Activated CD8-positive, alpha-beta memory T cell treated with anti-CD3 and anti-CD28 coated beads, Interleukin-2, amount 10 ng/mL, durations not matched to agents 7 days and 5 days (primary cell): ENCODE data around the gene OXCT2. TPM values are rescaled to one million over a fixed set of nuclear protein-coding genes. Genes with fewer than 3 reads are reported as not detected.
"Not testable (repeated sequence)": the region's sequence is repeated elsewhere in the genome, so short reads cannot be mapped to it uniquely, and the experiment has no call there.

Experiments used
- ATAC-seq: fragments of 150-1000 bp; cut with Tn5 transposase; one replicate; pipeline ENCODE4 v1.10.0; 2021; ENCODE audit warnings: moderate library complexity
- CTCF ChIA-PET: fragments of 350-600 bp; sonication (Branson Sonifier 250); formaldehyde crosslinking; loops from one replicate; lab custom pipeline; 2021; ENCODE audit warnings: antibody characterized with exemption; lab: Charles Lee
- DNase-seq: peaks from one replicate; pipeline ENCODE4 v3.0.0-alpha.2; 2020
- H3K27ac Mint-ChIP-seq: one replicate; pipeline ENCODE4 v1.8.0; 2021; ENCODE audit warnings: mild to moderate bottlenecking, mixed read lengths
- H3K27me3 Mint-ChIP-seq: one replicate; pipeline ENCODE4 v1.8.0; 2021; ENCODE audit warnings: mixed read lengths
- H3K36me3 Mint-ChIP-seq: one replicate; pipeline ENCODE4 v1.8.0; 2021; ENCODE audit warnings: mild to moderate bottlenecking, mixed read lengths
- H3K4me1 Mint-ChIP-seq: one replicate; pipeline ENCODE4 v1.8.0; 2021; ENCODE audit warnings: mixed read lengths
- H3K4me3 Mint-ChIP-seq: one replicate; pipeline ENCODE4 v1.8.0; 2021; ENCODE audit warnings: mild to moderate bottlenecking, moderate library complexity, mixed read lengths
- H3K9me3 Mint-ChIP-seq: one replicate; pipeline ENCODE4 v1.8.0; 2022; ENCODE audit warnings: low read depth, mixed read lengths
- total RNA-seq, 2 experiments: library from RNA; stranded (reverse); gene quantifications; one replicate each; pipeline ENCODE4 v1.2.3, GENCODE V29; 2021

Gene OXCT2
- total RNA-seq, 2 experiments from 2014 or later = 0.82 to 1.0 TPM

GRCh38 chr1:39781349-39781715 lies 10.2 kb upstream of the OXCT2 start:
- ATAC-seq (no peak), DNase-seq (no peak)
- H3K4me1 Mint-ChIP-seq = peaks cover 1% of the 10 kb centered on the region
- CTCF ChIA-PET = interaction anchor here (1.3 to 2.5 kb wide), 3 partner anchors 10 to 79 kb away, joined by 3 to 11 read pairs (median 3); no protein-coding TSS in a partner anchor
- H3K36me3 Mint-ChIP-seq = no peaks in the 10 kb centered on the region
- no peak overlapping the region for H3K4me3 Mint-ChIP-seq
- no peaks in the 10 kb centered on the region for H3K9me3 Mint-ChIP-seq
- no peak overlapping the region for H3K27ac Mint-ChIP-seq
- peaks cover 6% of the 10 kb centered on the region for H3K27me3 Mint-ChIP-seq

DNA sequence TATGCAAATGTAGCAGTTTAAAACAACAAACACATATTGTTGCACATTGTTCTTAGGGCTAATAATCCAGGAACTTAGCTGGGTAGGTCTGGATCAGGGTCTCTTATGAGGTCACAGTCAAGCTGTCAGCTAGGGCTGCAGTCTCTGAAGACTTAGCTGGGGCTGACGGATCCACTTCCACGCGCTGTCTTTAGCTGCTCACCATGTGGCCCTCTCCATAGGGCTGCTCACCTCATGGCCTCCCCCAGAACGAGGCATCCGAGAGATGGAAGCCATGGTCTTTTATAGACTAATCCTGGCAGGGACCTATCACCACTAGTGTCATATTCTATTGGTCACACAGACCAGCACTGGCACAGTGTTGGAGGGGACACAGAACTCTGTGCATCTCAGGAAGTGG lies 8.7 kb upstream of the OXCT2 start:
- DNase-seq (no peak), ATAC-seq (no peak)
- Mint-ChIP-seq H3K27ac (no peak overlapping the region), H3K4me3 (no peak overlapping the region), H3K4me1 (peaks cover 3% of the 10 kb centered on the region), H3K36me3 (no peaks in the 10 kb centered on the region), H3K9me3 (no peaks in the 10 kb centered on the region), H3K27me3 (peaks cover 3% of the 10 kb centered on the region)
- CTCF ChIA-PET = interaction anchor here (1.3 kb wide), 1 partner anchor 19 kb away, joined by 3 read pairs; no protein-coding TSS in a partner anchor

DNA sequence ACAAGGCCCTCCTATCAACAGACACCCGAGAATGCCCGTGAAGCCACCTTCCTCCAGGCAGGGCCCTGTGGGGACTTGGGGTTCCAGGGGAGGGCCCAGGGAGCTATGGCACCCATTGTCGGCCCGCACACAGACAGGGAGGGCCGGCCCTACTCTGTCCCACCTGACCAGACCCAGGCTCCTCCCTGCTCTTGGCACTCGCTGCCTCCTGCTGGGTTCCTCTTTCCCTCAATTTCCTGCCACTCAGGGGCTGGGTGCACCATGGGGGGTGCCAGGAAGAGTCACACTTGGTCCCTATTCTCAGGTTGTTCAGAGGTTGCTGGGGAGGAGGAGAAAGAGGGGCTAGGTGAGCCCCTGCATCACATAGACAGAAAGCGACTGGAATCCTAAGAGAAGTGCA lies 8.0 kb upstream of the OXCT2 start:
- Mint-ChIP-seq H3K4me3 (no peak overlapping the region), H3K27ac (no peak overlapping the region), H3K9me3 (no peaks in the 10 kb centered on the region), H3K4me1 (peaks cover 3% of the 10 kb centered on the region), H3K27me3 (peaks cover 3% of the 10 kb centered on the region), H3K36me3 (no peaks in the 10 kb centered on the region)
- DNase-seq (no peak), ATAC-seq (no peak)
- CTCF ChIA-PET = no interaction called here

DNA sequence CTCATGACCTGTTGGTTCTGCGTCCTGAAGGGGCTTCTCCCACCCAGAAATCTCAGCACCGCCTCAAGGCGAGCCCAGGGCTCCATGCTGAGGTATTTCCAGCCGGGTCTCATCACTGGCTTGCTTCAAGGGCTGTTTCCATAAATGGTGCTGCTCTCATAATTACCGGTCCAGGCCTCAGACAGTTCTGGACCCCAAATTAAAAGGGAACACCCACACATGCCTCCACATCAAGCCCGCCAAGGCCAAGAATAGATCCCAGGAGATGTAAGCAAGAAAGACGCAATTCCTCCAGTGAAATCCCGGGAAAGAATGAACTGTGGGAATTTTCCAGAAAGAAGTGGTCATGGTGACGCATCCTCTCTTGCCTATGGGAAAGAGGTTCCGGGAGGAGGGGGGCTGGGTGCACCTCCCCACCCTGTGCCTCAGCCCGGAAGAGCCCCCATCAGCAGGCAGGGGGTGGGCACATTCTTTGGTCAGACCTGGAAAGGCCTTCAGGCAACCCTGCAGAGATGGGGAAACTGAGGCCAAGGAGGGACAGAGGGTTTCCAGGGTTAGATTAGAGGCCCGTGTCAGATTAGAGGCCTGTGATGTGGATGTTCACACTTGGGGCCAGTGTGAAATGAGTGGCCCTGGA lies 7.4 kb upstream of the OXCT2 start:
- ATAC-seq, H3K27ac Mint-ChIP-seq, CTCF ChIA-PET, H3K27me3 Mint-ChIP-seq, H3K4me3 Mint-ChIP-seq, H3K9me3 Mint-ChIP-seq, H3K4me1 Mint-ChIP-seq, H3K36me3 Mint-ChIP-seq, DNase-seq: not testable (repeated sequence)

DNA sequence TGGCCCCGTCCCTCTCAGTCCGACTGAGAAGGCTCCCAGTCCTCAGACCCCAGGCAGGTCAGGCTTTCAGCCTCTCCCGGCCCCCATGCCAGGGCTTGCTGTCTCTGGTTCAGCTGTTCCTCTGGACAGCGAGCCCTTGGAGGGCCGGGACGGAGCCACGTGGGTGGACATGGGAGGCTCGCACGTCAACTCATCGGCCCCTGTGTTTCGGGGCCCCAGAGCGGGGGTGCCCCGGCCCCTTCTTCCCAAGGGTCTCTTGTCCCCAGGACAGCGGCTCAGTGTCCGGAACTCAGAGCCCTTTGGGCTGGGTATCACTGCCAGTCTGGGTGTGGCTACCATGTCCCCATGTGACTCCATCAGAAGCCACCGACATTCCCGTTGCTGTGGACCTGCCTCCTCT lies 6.7 kb upstream of the OXCT2 start:
- H3K36me3 Mint-ChIP-seq, H3K27ac Mint-ChIP-seq, H3K4me1 Mint-ChIP-seq, H3K27me3 Mint-ChIP-seq, DNase-seq, CTCF ChIA-PET, H3K9me3 Mint-ChIP-seq, H3K4me3 Mint-ChIP-seq, ATAC-seq: not testable (repeated sequence)

DNA sequence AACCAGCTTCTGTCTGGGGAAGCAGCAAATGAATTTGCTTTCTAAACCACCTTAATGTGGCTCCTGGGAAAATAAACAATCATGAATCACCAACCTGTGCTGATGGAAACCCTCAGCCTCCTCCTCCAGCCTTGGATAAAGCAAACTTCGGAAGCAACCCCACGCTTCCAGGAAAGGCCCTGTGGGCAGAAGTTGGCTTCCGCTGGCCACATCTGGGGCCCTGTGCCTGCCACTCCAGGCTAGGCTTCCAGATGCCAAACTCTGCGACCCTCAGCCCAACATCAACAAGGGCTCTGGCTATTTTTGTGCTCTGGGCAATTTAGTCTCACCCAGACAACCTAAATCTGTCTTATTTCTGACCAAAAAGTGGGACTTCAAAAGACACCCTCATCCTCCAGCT lies 6.2 kb upstream of the OXCT2 start:
- ATAC-seq (no peak), DNase-seq (no peak)
- Mint-ChIP-seq H3K9me3 (no peaks in the 10 kb centered on the region), H3K36me3 (no peaks in the 10 kb centered on the region), H3K4me1 (peaks cover 3% of the 10 kb centered on the region), H3K27ac (no peak overlapping the region), H3K27me3 (peaks cover 3% of the 10 kb centered on the region), H3K4me3 (no peak overlapping the region)
- CTCF ChIA-PET = no interaction called here

DNA sequence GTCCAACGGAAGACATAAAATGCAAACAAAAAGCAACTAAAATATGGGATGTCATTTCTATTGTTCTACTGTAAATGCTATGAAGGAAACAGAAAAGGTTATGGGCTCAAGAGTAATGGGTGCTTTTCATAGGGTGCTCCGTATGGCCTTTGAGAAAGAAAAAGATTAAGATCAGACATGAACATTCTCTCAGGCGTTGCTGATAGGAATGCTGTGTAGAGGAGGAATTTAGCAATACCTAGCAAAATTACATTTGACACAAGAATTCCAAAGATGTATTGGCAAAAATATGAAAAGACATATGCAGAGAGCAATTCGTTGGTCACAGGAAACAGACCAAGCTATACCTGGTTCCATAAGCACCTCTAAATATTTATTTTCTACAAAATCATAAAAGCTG lies 5.7 kb upstream of the OXCT2 start:
- no peaks in the 10 kb centered on the region for H3K9me3 Mint-ChIP-seq
- ATAC-seq (no peak), DNase-seq (no peak)
- peaks cover 3% of the 10 kb centered on the region for H3K4me1 Mint-ChIP-seq
- CTCF ChIA-PET = no interaction called here
- peaks cover 3% of the 10 kb centered on the region for H3K27me3 Mint-ChIP-seq
- H3K36me3 Mint-ChIP-seq = no peaks in the 10 kb centered on the region
- no peak overlapping the region for H3K4me3 Mint-ChIP-seq
- no peak overlapping the region for H3K27ac Mint-ChIP-seq

GRCh38 chr1:39776400-39776713 lies 5.2 kb upstream of the OXCT2 start:
- ATAC-seq = no peak
- CTCF ChIA-PET = no interaction called here

DNA sequence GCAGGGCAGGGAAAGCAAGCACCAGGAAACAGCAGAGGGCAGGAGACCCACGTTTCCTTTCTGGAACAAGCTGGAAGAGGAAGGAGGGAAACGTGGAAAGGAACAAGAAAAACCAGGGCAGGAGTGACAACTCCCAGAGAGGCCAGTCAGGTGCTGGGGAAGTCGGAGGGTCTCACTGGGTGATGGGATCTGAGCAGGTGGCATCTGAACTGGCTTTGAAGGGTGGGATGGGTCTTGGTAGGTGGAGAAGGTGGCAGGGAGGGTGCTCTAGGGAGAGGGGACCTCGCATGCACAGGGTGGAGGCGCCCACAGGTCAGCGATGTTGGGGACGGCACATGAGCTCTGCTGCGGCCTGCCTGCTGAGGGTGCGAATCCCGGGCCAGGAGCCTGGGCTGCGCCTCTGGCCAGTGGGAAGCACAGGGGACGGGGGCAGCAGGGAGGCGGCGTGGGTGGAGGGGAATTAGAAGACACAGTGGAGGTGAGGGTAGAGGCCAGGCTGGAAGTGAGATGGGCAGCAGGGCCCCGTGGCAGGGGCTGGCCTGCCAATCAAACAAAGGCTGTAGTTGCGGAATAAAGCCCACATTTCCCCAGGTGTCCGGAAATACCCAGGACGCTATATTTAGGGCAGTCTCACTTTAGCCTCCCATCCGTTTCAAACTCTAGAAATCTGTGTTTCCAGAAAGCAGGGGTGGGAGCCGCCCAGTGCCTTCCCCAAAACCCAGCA lies 4.7 kb upstream of the OXCT2 start:
- DNase-seq, H3K9me3 Mint-ChIP-seq, H3K36me3 Mint-ChIP-seq, H3K27ac Mint-ChIP-seq, H3K27me3 Mint-ChIP-seq, H3K4me1 Mint-ChIP-seq, CTCF ChIA-PET, H3K4me3 Mint-ChIP-seq, ATAC-seq: not testable (repeated sequence)

More at GRCh38 chr1:39776400-39776713, 5.2 kb upstream of the OXCT2 start:
- peaks cover 3% of the 10 kb centered on the region for H3K4me1 Mint-ChIP-seq
- no peaks in the 10 kb centered on the region for H3K36me3 Mint-ChIP-seq
- no peaks in the 10 kb centered on the region for H3K9me3 Mint-ChIP-seq
- no peak for DNase-seq
- H3K4me3 Mint-ChIP-seq = no peak overlapping the region
- peaks cover 3% of the 10 kb centered on the region for H3K27me3 Mint-ChIP-seq
- H3K27ac Mint-ChIP-seq = no peak overlapping the region

- H3K9me3 Mint-ChIP-seq, H3K4me3 Mint-ChIP-seq, H3K4me1 Mint-ChIP-seq, H3K27me3 Mint-ChIP-seq, DNase-seq, ATAC-seq, H3K36me3 Mint-ChIP-seq, CTCF ChIA-PET, H3K27ac Mint-ChIP-seq: not testable (repeated sequence)
Observed at GRCh38 chr1:39775141-39775540, 4.0 kb upstream of the OXCT2 start.

GRCh38 chr1:39773369-39773979 lies 2.3 kb upstream of the OXCT2 start:
- H3K27ac Mint-ChIP-seq, H3K27me3 Mint-ChIP-seq, H3K4me1 Mint-ChIP-seq, H3K36me3 Mint-ChIP-seq, DNase-seq, CTCF ChIA-PET, H3K4me3 Mint-ChIP-seq, ATAC-seq, H3K9me3 Mint-ChIP-seq: not testable (repeated sequence)

DNA sequence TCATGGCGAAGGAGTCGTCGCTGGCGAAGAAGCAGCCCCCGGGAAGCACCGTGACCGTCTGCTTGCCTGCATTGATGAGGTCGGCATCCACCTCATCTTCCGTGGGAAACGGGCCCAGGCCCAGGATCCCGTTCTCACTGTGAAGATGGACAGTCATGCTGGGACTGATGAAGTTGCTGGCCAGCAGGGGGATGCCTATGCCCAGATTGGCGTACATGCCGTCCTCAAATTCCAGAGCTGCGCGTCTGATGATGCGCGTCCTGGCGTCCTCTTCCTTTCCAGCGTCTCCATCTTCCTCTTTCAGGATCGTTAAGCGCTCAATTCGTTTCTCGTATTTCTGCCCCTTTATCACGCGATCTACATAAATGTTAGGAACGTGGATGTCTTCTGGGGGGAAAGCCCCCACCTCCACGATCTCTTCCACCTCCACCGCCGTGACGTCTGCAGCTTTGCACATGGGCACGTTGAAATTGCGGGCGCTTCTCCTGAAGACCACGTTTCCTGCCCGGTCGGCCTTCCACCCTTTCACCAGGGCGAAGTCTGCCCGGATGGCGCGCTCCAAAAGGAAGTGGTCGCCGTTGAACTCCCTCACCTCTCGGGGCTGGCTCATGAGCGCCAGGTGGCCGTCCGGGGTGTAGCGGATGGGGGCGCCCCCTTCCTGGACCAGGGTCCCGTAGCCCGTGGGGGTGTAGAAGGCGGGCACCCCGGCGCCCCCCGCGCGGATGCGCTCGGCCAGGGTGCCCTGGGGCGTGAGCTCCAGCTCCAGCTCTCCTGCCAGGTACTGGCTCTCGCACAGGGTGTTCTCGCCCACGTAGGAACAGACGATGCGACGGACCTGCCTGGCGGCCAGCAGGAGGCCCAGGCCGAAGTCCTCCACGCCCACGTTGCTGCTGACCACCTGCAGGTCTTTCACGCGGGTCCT lies 787 bp downstream of the OXCT2 start:
- H3K9me3 Mint-ChIP-seq, H3K4me1 Mint-ChIP-seq, H3K27me3 Mint-ChIP-seq, DNase-seq, H3K27ac Mint-ChIP-seq, CTCF ChIA-PET, H3K36me3 Mint-ChIP-seq: not testable (repeated sequence)
- peak overlapping the region; percentile 63 for H3K4me3 Mint-ChIP-seq
- ATAC-seq = peak; percentile 64

GRCh38 chr1:39769502-39769901 lies 1.6 kb downstream of the OXCT2 start:
- H3K4me1 Mint-ChIP-seq, H3K27me3 Mint-ChIP-seq, H3K27ac Mint-ChIP-seq, ATAC-seq, H3K4me3 Mint-ChIP-seq, H3K9me3 Mint-ChIP-seq, DNase-seq, H3K36me3 Mint-ChIP-seq, CTCF ChIA-PET: not testable (repeated sequence)
